Central memory CD4-positive, alpha-beta T cell (primary cell): ENCODE data around the gene FAM83D.

Experiments used
- DNase-seq: peaks from one replicate; pipeline ENCODE4 v3.0.0; 2022

FAM83D gene

DNA sequence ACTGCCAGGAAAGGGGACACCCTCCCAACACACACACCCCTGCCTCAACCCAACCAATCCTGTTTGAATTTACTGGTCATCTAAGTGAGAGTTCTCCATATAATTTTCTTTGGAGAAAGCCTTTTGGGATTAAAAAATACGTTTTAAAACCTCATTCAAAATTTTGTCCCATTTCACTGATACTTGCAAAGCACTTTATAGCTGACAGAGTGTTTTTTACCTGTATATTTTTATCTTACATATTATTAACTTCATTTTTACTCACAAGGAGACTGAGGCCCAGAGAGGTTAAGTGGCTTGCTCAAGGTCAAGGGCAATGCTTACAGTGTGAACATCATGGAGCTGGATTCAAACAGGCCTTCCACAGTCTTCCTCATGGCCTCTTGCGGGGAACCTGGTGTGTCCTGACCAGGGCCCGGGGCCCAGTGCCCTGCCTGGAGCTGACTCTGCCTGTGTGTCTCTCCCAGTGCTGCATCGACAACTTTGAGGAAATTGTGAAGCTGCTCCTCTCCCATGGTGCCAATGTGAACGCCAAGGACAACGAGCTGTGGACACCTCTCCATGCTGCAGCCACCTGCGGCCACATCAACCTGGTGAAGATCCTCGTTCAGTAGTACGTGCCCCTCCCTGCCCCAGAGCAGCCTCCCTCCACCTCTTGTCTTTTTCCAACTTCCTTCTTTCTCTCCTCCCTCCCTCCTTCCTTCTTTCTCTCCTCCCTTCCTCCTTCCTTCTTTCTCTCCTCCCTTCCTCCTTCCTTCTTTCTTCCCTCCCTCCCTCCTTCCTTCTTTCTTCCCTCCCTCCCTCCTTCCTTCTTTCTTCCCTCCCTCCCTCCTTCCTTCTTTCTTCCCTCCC is 30.9 kb upstream of the FAM83D start:
- DNase-seq, result no peak

DNA sequence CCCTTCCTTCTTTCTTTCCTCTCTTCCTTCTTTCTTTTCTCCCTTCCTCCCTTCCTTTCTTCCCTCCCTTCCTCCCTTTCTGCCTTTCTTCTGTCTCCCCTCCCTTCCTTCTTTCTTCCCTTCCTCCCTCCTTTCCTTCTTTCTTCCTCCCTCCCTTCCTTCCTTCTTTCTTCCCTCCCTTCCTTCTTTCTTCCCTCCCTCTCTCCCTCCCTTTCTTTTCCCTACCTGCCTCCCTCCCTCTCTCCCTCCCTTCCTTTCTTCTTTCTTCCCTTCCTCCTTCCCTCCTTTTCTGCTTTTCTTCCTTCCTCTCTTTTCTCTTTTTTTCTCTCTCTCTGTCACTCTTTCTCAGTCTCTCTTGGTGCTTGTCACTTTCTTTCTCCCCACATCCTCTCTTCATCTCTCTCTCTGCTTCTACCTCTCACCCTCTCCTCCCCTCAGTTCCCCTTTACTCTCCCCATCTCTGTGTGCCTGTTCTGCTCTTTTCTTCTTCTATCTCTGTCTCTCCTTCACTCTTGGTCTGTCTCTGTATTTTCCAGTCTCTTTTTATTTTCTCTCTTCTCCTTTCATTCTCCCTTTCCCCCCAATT is 30.1 kb upstream of the FAM83D start:
- no peak for DNase-seq

DNA sequence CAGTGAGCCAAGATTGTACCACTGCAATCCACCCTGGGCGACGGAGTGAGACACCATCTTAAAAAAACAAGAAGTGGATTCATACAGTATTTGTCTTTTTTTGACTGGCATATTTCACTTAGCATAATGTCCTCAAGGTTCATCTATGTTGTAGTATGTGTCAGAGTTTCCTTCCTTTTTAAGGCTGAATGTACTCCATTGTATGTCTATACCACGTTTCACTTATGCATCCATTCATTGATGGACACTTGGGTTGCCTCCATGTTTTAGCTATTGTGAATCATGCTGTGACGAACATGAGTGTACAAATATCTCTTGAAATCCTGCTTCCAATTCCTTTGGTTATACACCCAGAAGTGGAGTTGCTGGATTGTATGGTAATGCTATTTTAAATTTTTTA is 28.9 kb upstream of the FAM83D start:
- DNase-seq, result no peak

DNA sequence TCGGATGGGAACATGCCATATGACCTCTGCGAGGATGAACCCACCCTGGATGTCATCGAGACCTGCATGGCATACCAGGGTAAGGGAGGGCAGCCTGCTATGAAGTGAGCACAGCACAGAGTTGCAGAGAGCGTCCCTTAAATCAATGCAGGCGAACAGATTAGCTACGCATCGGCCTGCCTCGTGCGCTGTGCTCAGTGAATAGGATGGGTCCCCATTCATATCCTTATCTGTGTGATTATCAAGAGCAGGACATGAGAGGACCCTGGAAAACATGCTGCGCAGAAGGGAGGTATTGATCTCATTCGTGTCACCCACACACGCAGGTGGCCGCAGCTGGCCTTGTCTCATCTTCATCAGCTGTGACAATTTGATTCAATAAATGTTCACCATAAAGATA is 25.6 kb upstream of the FAM83D start:
- DNase-seq, result no peak

DNA sequence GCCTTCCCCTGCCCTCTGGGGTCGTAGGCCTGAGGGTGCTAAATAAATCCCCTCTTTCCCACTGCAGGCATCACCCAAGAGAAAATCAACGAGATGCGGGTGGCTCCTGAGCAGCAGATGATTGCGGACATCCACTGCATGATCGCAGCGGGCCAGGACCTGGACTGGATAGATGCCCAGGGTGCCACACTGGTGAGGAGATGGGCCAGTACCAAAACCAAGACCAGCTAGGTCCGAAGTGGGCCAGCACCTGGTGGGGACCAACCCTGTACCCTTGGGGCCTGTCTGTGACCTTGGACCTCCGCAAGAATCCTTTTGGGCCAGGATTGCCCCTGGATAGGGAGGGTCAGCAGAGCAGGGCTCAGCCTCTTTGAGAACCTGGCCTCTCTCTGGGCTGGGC is 23.6 kb upstream of the FAM83D start:
- DNase-seq, result no peak

DNA sequence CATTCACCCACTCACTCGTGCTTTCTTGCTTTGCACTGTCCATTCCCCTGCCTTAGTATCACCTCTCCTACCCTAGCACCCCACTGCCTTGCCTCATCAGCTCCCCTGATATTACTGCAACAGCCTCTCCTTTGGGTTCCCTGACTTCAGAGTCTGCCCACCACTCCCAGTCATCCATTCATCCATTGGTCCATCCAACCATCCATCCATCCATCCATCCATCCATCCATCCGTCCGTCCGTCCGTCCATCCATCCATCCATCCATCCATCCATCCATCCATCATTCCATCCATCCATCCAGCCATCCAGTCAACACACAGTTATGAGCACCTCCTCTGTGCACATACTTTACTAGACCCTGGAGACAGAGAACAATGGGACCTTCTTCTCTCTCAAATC is 22.9 kb upstream of the FAM83D start:
- DNase-seq, result no peak

DNA sequence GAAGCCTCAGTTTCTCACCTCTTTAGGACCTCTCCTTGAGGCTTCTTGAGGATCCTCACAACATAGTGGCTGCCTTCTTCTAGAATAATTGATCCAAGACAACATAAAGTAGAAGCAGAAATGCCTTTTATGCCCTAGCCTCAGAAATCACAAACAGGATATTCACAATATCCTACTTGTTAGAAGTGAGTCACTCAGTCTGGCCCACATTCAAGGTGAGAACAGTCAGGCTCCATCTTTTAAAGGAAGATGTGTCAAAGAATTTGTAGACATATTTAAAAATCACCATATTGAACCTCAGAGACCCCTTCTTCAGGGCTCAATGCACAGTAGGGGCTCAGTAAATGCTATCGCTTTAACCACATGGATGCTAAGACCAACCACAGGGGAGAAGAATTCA is 20.8 kb upstream of the FAM83D start:
- no peak for DNase-seq

DNA sequence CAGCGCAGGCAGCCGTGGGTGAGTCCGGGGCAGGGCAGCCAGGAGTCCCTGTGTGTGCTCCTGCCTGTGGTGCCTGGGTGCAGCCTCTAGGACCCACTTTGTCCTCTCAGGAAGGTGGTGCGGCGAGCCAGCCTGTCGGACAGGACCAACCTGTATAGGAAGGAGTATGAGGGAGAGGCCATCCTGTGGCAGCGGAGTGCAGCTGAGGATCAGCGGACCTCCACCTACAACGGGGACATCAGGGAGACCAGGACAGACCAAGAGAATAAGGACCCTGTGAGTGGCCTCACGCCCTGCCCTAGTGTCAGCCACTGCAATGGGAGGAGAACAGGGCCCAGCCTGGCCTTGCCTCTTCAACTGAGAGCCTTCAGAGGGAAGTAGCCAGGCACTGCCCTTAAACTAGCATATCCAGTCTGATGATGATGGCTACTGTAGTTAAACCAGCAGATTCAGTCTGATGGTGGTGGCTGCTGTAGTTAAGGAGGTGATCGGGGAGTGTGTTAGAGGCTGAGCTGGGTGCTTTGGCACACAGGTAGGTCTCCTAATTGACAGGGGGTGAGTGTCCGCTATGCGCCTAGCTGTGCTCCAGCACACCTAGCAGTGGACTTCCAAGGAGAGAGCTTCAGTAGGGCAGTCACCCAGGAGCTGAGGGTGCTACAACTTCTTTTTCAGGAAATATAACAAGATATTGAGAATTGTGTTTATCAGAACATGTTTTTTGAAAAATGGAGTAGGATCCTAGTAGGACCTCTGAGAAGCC is 18.1 kb upstream of the FAM83D start:
- DNase-seq, result no peak

DNA sequence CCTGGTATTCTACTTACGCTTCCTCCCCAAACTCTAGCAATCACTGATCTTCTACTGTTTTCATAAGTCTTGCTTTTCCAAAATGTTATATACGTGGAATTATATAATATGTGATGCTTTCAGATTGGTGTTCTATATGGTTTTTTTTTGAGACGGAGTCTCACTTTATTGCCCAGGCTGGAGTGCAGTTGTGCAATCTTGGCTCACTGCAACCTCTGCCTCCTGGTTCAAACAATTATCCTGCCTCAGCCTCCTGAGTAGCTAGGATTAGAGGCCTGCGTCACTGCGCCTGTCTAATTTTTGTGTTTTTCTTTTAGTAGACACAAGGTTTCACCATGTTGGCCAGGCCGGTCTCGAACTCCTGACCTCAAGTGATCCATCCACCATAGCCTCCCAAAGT is 10.9 kb upstream of the FAM83D start:
- DNase-seq, result no peak

DNA sequence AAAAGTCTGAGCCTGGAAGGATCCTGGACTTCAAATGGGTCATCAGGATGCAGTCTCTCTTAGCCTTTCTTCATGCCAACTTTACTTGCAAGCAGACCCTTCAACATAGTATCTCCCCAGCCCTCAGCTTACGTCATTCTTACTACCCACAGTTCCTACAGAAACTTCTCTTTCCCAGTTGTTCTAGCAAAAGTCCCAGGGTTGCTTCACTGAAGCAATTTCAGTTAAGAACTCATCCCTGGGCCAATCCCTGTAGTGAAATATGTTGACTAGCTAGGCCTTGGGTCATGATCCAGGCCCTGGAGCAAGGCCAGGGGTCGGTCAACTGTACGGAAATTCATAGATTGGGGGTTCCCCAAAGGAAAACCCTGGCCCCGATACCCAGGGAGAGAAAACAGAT is 8.6 kb upstream of the FAM83D start:
- DNase-seq, result no peak

DNA sequence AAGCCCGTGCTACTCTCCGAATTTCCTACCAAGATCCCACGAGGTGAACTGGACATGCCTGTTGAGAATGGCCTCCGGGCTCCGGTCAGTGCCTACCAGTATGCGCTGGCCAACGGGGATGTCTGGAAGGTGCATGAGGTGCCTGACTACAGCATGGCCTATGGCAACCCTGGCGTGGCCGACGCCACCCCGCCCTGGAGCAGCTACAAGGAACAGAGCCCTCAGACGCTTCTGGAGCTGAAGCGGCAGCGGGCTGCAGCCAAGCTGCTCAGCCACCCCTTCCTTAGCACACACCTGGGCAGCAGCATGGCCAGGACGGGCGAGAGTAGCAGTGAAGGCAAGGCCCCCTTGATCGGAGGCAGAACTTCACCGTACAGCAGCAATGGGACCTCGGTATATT is 8.0 kb upstream of the FAM83D start:
- DNase-seq, result no peak

DNA sequence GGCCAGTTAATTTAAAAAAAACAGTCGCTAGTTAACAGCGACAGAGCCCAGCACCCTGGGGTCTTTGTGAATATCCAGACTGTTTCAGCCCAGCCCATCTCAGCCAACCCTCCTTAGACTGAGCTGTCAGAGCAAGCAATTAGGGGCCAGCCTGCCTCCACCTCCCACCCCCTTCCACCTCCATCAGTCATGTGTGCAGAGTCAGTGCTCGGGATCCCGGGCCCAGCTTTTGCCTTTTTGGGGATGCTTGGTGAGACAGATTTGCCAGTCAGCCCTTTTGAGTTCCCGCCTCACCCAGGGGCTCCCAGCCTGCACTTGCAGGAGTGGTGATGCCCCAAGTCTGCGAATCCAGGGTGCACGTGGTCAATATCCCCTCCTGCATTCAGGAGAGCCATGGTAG is 6.5 kb upstream of the FAM83D start:
- no peak for DNase-seq

DNA sequence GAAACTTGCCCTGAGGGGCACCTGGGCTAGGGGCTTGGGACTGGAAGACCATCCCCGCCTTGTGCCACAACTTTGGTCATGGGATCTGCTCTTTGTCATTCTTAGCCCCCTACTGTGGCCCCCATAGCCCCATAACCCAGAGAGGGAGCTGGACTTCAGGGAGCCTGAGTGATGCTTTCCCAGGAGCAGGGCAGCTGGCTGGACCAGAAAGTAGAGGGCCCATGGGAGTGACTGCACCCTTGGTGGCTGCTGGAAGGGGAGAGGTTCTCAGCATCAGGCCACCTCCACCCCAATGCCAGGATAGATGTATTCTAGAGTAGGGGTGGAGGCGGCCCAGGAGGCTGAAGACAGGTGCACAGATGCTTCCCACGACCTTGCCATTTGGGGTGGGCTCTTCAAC is 5.8 kb upstream of the FAM83D start:
- DNase-seq, result no peak

DNA sequence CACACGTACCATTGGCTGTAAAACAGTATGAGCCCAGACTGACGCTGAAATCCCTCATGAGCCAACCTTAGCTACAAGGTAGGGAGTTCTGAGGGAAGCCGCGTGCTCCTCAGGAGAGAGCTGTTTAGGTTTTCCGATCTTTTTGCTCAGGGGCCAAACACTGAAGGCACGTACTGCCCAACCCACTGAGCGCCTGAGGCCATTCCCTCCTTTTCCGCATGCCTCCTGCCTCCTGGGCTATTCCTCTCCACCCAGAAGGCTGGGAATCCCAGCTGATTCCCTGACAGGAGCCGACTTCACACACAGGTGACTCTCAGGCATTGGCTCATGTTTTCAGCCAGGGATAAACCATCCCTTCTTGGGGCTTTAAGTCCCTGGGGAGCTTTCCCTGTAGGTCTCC is 5.4 kb upstream of the FAM83D start:
- DNase-seq, result no peak

DNA sequence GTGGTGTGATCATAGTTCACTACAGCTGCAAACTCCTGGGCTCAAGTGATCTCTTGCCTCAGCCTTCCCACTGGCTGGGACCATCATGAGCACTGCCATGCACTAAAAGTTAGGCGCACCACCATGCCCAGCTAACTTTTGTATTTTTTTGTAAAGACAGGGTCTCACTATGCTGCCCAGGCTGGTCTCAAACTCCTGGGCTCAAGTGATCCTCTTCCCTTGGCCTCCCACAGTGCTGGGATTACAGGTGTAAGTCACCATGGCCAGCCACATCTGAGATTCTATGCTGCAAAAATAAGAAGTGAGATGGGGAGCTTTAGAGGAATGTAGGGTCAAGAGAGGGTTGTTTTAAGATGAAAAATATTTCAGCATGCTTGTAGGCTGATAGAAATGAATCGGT is 1.5 kb upstream of the FAM83D start:
- DNase-seq, result no peak

DNA sequence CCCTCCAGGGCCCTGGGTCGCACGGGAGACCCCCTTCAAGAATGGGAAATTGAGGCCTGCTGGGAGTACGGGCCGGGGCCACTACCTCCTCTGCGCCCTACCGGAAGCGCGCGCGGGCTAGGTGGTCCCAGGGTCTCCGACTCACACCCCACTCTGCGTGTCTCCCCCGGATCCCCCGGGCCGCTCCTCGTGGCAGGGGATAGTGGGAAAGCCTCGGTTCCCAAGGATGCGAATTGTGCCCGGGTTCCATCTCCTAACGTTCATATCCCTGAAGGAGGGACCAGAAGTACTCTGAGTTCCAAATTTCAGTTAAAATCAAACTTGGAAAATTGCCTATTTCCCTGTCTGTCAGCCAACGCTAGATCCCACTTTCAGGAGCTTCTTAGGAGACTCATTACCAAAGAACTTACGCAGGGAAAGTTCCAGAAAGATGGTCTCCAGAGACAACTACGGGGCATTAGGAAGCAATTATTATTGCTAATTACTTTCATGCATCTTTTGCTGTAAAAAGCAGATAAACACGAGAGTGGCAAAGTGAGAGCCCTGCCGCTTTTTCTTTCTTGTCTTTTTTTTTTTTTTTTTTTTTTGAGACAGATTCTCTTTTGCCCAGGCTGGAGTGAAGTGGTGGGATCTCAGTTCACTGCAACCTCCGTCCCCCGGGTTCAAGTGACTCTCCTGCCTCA is 858 bp downstream of the FAM83D start:
- no peak for DNase-seq

DNA sequence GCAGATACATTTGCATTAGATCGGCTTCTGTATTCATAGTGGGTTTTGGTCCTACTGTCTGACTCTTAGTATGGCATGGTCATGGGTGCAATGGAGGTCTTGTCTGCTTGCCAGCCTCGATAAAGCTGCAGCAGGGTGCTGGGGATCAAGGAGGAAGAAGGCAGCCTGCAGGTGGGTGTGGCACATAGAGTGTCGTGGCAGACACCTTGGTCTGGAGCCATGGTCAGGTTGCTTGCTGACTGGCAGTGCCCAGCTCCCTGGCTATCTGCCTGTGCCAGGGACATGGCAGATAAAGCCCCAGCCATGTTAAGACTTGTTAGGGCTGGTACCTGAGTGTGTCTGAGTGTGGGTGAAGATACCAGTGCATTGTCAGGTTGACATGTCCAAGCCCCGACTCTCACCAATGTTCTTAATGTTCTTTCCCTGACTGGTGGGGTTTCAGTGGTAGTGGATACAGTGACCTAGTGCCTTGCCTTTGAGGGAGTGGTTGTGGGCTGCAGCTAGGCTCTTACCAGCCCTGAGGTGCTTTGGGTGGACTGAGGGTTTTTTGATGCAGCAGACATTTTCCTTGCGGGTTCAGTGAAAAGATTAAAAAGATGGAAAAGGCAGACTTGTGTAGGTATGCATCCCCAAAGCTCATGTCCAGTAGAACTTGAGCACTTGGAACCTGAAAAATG is 1.8 kb downstream of the FAM83D start:
- no peak for DNase-seq

DNA sequence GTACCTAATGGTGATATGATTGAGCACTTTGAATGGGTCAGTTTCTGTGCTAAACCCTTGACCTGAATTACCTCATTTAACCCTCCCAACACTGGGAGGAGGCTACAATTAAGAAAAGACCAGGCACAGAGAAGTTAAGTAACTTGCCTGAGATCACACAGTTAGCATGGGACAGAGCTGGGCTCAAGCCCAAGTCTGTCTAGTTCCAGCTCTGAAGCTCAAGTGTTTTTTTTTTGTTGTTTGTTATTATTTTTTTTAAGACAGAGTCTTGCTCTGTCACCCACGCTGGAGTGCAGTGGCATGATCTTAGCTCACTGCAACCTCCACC is 4.0 kb downstream of the FAM83D start:
- no peak for DNase-seq

DNA sequence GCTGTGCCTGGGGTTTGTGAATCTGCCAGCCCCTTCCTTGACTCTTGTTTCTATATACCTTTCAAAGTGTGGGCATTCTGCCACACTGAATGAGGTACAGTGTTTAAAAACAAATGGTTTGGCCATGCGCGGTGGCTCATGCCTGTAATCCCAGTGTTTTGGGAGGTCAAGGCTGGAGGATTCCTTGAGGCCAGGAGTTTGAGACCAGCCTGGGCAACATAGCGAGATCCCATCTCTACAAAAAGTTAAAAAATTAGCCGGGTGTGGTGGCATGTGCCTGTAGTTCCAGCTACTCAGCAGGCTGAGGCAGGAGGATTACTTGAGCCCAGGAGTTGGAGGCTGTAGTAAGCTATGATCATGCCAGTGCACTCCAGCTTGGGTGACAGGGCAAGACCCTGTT is 5.8 kb downstream of the FAM83D start:
- DNase-seq, result no peak

DNA sequence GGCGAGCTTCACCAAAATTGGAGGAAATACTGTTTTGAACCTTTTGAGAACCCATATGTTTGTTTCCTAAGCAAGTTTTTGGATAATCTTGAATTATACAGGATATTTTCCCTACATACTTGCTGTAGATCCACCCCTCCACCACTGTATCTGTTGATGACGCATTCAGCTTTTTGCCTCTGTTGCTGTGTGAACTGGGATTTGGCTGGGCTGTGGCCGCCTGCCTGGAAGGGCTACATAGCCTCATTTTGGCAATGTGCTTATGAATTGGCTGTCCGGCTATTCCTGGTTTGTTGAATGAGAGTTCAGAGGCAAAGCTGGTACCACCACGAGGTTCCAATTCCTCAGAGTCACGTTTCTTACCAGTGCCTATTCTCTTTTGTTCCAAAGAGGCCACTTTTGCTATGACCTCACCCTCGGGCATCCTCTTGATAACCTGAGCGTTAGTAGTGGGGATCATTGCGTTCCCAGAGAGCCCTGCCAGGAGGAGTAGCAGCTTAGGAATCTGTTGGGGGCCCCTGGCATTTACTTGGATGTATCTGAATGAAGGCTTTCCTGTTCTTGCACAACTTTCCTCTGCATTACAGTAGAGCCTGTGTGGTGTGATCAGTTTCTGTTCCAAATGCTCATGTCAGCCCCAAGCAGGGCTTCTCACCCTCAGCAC is 6.4 kb downstream of the FAM83D start:
- no peak for DNase-seq

DNA sequence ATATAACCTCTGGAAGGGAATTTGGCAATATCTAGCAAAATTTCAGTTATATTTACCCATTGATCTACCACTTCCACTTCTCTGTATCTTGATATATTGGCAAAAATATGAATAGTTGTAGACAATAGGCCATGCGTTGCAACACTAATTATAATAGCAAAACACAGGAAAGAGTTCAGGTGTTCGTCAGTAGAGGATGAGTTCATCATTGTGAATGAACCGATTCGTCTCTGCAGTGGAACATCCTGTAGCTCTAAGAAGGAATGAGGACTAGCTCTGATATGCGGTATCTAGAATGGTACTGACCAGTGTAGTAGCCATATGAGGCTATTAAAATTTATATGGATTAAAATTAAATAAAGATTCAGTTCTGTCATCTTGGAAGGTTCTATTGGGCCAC is 8.3 kb downstream of the FAM83D start:
- DNase-seq, result no peak

DNA sequence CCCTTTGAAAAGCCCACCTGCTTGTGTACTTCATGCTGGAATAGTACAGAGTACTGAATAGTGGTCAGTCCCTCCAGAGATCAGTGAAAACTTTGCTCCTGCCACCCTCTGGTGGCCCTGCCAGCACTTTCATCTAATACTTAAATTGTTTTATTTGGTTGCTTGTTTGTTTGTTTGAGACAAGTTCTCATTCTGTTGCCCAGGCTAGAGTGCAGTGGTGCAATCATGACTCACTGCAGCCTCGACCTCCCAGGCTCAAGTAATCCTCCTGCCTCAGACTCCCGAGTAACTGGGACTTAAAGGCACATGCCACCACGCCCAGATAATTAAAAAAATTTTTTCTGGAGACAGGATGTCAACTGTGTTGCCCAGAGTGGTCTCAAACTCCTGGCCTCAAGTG is 9.1 kb downstream of the FAM83D start:
- DNase-seq, result no peak
